Colonic mucosa (tissue), 4 donors: ENCODE results near the gene NABP1. TPM values are rescaled to one million over a fixed set of nuclear protein-coding genes. Genes with fewer than 3 reads are reported as not detected.
A peak's percentile ranks its signal among the peaks of the same experiment; 100 is the strongest.

Experiments used
- DNase-seq: peaks from one replicate; pipeline ENCODE4 v3.0.0-alpha.2; 2020
- H3K27ac ChIP-seq: fragments of 200-600 bp; one replicate; pipeline ENCODE4 v1.8.0; 2021
- H3K27me3 ChIP-seq: fragments of 200-600 bp; one replicate; pipeline ENCODE4 v1.8.0; 2021
- H3K36me3 ChIP-seq: fragments of 200-600 bp; one replicate; pipeline ENCODE4 v1.8.0; 2021
- H3K4me1 ChIP-seq: fragments of 200-600 bp; one replicate; pipeline ENCODE4 v1.8.0; 2021; ENCODE audit warnings: mild to moderate bottlenecking
- H3K4me3 ChIP-seq: fragments of 200-600 bp; one replicate; pipeline ENCODE4 v1.8.0; 2021
- H3K9ac ChIP-seq, 2 donors: one replicate each; pipeline ENCODE4 v1.7.0; 2013; ENCODE audit warnings: control low read depth in 2 of 2, low read depth in 2 of 2, low read length in 2 of 2
- H3K9me3 ChIP-seq: fragments of 200-600 bp; one replicate; pipeline ENCODE4 v1.8.0; 2021
- intact Hi-C: fragments of 100-400 bp; cut with DNase I; formaldehyde crosslinking; loops from one replicate; pipeline ENCODE4 v1.14.1; 2022
- total RNA-seq, 2 donors: library from RNA; stranded (reverse); fragmentation: NEBNext Ultra II Directional in 1 of 2; extraction: Animal tissue kit (Norgen Biotek cat#: 25700) in 1 of 2; gene quantifications; one replicate each; pipeline ENCODE4 v1.2.1, GENCODE V29; 2021
- TF ChIP-seq, protein P1 (sequence below): fragments of 200-600 bp; IDR thresholded peaks from one replicate; pipeline ENCODE4 v1.8.0; 2022; ENCODE audit warnings: antibody characterized with exemption, mild to moderate bottlenecking
- donor health status: healthy.
- donor health status: DM: no; HTN: no; CAD: no.
- donor health status: DM: no; HTN: no; CAD: no.

The NABP1 gene
- total RNA-seq, 2 donors from 2014 or later = 10.1 to 15.9 TPM

DNA sequence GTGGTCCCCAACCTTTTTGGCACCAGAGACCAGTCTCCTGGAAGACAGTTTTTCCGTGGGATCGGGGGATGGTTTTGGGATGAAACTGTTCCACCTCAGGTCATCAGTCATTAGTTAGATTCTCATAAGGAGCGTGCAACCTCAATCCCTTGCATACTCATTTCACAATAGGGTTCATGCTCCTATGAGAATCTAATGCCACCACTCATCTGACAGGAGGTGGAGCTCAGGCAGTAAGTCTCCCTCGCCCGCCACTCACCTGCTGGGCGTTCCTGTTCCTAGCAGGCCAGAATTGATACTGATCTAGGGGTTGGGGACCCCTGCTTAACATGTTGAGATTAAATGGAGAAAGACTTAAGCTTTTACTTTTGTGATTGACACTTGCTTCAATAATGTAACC, 9.9 kb downstream of the NABP1 start:
- intact Hi-C loops = no loop called here
- H3K4me3 ChIP-seq = no peak overlapping the region
- H3K4me1 ChIP-seq = no peaks in the 10 kb centered on the region
- TF ChIP-seq, protein P1, sequence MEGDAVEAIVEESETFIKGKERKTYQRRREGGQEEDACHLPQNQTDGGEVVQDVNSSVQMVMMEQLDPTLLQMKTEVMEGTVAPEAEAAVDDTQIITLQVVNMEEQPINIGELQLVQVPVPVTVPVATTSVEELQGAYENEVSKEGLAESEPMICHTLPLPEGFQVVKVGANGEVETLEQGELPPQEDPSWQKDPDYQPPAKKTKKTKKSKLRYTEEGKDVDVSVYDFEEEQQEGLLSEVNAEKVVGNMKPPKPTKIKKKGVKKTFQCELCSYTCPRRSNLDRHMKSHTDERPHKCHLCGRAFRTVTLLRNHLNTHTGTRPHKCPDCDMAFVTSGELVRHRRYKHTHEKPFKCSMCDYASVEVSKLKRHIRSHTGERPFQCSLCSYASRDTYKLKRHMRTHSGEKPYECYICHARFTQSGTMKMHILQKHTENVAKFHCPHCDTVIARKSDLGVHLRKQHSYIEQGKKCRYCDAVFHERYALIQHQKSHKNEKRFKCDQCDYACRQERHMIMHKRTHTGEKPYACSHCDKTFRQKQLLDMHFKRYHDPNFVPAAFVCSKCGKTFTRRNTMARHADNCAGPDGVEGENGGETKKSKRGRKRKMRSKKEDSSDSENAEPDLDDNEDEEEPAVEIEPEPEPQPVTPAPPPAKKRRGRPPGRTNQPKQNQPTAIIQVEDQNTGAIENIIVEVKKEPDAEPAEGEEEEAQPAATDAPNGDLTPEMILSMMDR = no peak
- no peak for DNase-seq
- no peak overlapping the region for H3K27ac ChIP-seq
- H3K36me3 ChIP-seq = no peaks in the 10 kb centered on the region
- H3K27me3 ChIP-seq = no peaks in the 10 kb centered on the region
- H3K9ac ChIP-seq = no peak overlapping the region
- H3K9me3 ChIP-seq = no peaks in the 10 kb centered on the region

DNA sequence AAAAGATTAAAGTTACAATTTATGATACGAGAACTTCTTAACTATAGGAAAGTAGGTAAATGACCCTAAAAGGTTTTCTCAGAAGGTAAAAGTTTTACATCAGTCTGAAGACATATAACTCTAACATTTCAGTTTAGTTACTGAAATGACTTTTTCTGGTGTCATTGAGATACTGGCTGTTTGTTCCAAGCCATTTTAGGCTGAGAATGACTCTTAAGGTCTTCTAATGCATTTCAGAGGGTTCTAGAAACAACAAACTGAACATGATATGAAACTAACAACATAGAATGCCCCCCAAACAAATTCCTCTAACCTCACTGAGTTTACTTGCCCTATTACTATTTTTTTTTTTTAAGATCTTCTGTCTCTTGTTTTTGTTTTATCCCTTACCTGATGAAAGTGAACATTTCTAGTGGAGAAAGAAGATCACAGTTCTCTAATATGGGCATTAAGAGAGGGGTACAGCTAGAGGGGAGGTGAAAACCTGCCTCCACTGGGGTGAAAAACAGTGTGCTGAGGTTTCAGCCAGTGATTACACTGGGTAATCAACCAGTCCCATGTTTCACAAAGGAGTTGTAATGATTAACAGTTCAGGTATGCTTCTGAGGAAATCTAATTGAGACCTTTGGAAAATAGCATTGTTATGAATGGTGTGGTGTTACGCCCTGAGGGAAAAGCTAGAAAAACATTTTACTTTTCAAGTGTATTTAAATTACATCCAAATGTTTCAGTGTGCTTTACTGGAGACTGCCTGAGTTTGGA, 11.2 kb downstream of the NABP1 start:
- no peak for DNase-seq
- Histone ChIP-seq H3K9ac (no peak overlapping the region), H3K4me3 (no peak overlapping the region), H3K9me3 (no peaks in the 10 kb centered on the region), H3K27me3 (no peaks in the 10 kb centered on the region), H3K36me3 (no peaks in the 10 kb centered on the region), H3K27ac (peak overlapping the region; percentile 22), H3K4me1 (no peaks in the 10 kb centered on the region)
- intact Hi-C loops = no loop called here
- TF ChIP-seq, protein P1 = no peak

DNA sequence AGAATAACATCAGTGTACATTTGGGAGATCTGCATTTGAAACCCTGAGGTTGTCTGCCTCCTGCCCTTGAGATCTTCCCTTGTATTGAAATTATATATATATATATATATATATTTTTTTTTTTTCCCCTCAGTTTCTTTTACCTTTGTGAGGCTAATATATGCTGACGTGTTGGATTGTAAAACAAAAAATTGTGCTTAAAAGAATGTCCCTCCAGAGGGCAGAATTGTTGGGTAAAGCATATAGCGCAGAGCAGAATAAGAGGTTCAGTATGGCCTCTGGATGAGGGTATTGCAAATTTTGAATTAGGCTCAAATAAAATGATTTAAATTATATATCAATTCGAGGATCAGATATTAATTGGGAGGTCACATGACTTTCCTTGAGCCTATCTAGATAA, 12.4 kb downstream of the NABP1 start:
- Histone ChIP-seq H3K27me3 (no peaks in the 10 kb centered on the region), H3K9ac (no peak overlapping the region), H3K4me1 (no peaks in the 10 kb centered on the region), H3K4me3 (no peak overlapping the region), H3K27ac (no peak overlapping the region), H3K9me3 (no peaks in the 10 kb centered on the region), H3K36me3 (no peaks in the 10 kb centered on the region)
- no peak for DNase-seq
- TF ChIP-seq, protein P1 = no peak
- intact Hi-C loops = loop anchor here (2.0 kb wide), 1 partner anchor 124 kb away; no protein-coding TSS in a partner anchor

DNA sequence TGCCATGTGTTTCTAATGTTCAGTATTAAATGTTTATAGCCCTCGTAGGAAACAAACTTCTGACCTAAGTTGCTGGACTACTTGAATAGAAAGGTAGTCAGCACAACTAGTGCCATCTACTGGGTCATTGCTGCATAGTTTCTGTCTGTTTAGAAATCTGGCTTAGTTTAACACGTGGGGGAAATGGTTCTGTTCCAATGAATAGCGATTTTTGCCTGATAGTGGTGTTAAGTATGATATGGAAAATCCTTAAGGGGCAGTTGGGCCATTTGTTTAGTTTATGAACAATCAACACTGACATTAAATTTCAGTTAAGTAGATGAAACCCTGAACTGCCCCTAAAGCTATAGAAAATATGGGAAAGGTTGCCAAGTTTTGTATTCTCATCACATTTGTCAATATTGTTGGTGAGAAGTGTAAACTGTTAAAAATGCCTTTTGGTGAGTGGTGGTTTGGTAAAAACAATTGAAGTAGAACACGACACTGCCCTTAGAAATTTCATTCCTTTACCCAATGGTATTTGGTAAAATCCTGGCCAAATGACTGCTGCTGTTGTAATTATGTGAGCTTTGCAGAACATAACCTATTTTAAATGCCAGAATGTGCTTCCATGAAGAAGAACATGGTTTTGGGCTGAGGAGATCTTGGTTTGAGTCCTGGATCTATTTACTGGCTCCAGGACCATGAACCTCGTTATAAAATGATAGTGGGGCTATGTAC, 13.2 kb downstream of the NABP1 start:
- Histone ChIP-seq H3K4me3 (no peak overlapping the region), H3K4me1 (no peaks in the 10 kb centered on the region), H3K27ac (no peak overlapping the region), H3K27me3 (no peaks in the 10 kb centered on the region), H3K9ac (no peak overlapping the region), H3K36me3 (no peaks in the 10 kb centered on the region), H3K9me3 (no peaks in the 10 kb centered on the region)
- intact Hi-C loops = loop anchor here (2.0 kb wide), 1 partner anchor 124 kb away; no protein-coding TSS in a partner anchor
- TF ChIP-seq, protein P1 = peak; percentile 77
- DNase-seq = peak; percentile 64

DNA sequence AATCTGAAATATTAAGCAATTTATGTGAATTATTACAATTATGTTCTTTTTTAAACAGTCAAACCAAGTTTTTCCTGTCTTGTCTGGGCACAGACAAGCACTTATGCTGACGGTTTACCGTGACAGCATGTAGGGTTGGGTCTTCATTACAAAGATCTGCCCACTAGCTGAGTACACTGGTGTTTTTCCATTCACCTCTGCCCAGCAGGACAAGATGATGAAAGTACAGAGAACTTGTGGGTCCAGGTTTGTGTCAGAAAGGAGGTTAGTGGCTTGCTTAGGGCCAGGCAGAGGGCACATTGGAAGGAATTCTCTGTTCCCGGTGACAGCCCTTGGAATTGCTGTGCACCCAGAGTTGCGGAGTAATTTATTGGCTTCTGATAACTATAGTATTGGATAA, 14.0 kb downstream of the NABP1 start:
- Histone ChIP-seq H3K27me3 (no peaks in the 10 kb centered on the region), H3K4me1 (no peaks in the 10 kb centered on the region), H3K9me3 (no peaks in the 10 kb centered on the region), H3K4me3 (no peak overlapping the region), H3K36me3 (no peaks in the 10 kb centered on the region), H3K9ac (no peak overlapping the region), H3K27ac (no peak overlapping the region)
- TF ChIP-seq, protein P1 = no peak
- intact Hi-C loops = loop anchor here (2.0 kb wide), 1 partner anchor 125 kb away; no protein-coding TSS in a partner anchor
- no peak for DNase-seq
